ENCODE data around the gene LEMD3.

GRCh38 chr12:65170209-65170881, 962 bp downstream of the LEMD3 start:
- TF ChIP-seq MAX (IDR thresholded peaks at IDR 0.05; ENCODE audit: low read depth) (0 out of 2 replicates have a peak, but pooled peaks have one; percentile 14), EP300 (IDR thresholded peaks at IDR 0.05; ENCODE audit: borderline replicate concordance in 1 of 2, low read depth in 1 of 2, low read length in 1 of 2) (no peak), PBX3 (IDR thresholded peaks at IDR 0.05) (peak; percentile 67), USF1 (IDR thresholded peaks at IDR 0.05; ENCODE audit: borderline replicate concordance, low read depth) (no peak), JUND (IDR thresholded peaks at IDR 0.05) (no peak), CHD2 (IDR thresholded peaks at IDR 0.05; ENCODE audit: low read length, partially characterized antibody) (no peak), GATA2 (CRISPR knock-in tag; IDR thresholded peaks at IDR 0.05) (no peak), TEAD4 (IDR thresholded peaks at IDR 0.05; ENCODE audit: borderline replicate concordance, insufficient read depth) (no peak), RXRA (IDR thresholded peaks at IDR 0.05; ENCODE audit: borderline replicate concordance, low read depth) (no peak)
- TF ChIP-seq, protein P1, sequence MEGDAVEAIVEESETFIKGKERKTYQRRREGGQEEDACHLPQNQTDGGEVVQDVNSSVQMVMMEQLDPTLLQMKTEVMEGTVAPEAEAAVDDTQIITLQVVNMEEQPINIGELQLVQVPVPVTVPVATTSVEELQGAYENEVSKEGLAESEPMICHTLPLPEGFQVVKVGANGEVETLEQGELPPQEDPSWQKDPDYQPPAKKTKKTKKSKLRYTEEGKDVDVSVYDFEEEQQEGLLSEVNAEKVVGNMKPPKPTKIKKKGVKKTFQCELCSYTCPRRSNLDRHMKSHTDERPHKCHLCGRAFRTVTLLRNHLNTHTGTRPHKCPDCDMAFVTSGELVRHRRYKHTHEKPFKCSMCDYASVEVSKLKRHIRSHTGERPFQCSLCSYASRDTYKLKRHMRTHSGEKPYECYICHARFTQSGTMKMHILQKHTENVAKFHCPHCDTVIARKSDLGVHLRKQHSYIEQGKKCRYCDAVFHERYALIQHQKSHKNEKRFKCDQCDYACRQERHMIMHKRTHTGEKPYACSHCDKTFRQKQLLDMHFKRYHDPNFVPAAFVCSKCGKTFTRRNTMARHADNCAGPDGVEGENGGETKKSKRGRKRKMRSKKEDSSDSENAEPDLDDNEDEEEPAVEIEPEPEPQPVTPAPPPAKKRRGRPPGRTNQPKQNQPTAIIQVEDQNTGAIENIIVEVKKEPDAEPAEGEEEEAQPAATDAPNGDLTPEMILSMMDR (IDR thresholded peaks at IDR 0.05) = peak; percentile 1; the same call in 1 of the 2 replicates
- TF ChIP-seq, protein P2, sequence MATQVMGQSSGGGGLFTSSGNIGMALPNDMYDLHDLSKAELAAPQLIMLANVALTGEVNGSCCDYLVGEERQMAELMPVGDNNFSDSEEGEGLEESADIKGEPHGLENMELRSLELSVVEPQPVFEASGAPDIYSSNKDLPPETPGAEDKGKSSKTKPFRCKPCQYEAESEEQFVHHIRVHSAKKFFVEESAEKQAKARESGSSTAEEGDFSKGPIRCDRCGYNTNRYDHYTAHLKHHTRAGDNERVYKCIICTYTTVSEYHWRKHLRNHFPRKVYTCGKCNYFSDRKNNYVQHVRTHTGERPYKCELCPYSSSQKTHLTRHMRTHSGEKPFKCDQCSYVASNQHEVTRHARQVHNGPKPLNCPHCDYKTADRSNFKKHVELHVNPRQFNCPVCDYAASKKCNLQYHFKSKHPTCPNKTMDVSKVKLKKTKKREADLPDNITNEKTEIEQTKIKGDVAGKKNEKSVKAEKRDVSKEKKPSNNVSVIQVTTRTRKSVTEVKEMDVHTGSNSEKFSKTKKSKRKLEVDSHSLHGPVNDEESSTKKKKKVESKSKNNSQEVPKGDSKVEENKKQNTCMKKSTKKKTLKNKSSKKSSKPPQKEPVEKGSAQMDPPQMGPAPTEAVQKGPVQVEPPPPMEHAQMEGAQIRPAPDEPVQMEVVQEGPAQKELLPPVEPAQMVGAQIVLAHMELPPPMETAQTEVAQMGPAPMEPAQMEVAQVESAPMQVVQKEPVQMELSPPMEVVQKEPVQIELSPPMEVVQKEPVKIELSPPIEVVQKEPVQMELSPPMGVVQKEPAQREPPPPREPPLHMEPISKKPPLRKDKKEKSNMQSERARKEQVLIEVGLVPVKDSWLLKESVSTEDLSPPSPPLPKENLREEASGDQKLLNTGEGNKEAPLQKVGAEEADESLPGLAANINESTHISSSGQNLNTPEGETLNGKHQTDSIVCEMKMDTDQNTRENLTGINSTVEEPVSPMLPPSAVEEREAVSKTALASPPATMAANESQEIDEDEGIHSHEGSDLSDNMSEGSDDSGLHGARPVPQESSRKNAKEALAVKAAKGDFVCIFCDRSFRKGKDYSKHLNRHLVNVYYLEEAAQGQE (IDR thresholded peaks at IDR 0.05; ENCODE audit: low read depth, low read length) = no peak

All from SK-N-SH (cell line).